GM12873 (cell line): Measurements from ENCODE around the gene HSF5.

Experiments used
- TF ChIP-seq, protein P1 (sequence below): IDR thresholded peaks from 2 replicates; pipeline ENCODE4 v1.5.1; 2012; ENCODE audit warnings: low read depth, mild to moderate bottlenecking, moderate library complexity, low read length, control low read depth; ENCODE audit not compliant: insufficient read depth; ENCODE audit errors: missing control alignments

Gene HSF5

DNA sequence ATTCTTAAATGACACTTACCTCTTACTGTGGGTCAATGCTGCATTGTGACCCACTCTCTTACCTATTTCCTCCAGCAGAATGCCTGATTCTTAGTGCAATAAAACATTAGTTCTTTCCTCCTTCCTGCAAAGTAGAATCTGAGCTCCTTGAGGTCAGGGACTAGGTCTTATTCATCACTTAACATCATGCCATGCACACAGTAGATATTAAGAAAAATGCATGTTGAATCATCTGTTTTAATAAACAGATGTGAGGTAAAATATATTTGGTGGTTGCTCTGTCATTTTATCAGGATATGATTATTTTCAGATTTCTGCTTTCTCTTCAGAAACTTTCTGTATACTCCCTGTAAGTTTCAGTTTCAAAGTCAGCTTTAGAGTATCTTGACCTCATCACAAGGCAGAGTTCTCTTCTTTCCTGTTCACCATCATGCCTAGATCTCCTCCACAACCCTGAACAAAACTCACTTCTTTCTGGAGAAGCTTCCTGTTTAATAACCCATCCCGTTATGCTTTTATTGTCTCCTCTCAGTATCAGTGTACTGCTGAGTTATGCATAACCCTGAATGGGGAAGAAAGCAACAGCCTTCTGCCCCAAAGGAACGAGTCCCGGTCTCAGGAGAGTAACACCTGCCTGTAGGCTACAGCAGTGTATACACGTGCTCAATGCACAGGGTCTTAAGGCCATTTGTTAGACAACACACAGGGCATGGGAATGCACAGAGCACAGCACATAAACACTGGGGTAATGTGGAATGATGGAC is 105.9 kb downstream of the HSF5 start:
- TF ChIP-seq, protein P1, sequence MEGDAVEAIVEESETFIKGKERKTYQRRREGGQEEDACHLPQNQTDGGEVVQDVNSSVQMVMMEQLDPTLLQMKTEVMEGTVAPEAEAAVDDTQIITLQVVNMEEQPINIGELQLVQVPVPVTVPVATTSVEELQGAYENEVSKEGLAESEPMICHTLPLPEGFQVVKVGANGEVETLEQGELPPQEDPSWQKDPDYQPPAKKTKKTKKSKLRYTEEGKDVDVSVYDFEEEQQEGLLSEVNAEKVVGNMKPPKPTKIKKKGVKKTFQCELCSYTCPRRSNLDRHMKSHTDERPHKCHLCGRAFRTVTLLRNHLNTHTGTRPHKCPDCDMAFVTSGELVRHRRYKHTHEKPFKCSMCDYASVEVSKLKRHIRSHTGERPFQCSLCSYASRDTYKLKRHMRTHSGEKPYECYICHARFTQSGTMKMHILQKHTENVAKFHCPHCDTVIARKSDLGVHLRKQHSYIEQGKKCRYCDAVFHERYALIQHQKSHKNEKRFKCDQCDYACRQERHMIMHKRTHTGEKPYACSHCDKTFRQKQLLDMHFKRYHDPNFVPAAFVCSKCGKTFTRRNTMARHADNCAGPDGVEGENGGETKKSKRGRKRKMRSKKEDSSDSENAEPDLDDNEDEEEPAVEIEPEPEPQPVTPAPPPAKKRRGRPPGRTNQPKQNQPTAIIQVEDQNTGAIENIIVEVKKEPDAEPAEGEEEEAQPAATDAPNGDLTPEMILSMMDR: no peak

DNA sequence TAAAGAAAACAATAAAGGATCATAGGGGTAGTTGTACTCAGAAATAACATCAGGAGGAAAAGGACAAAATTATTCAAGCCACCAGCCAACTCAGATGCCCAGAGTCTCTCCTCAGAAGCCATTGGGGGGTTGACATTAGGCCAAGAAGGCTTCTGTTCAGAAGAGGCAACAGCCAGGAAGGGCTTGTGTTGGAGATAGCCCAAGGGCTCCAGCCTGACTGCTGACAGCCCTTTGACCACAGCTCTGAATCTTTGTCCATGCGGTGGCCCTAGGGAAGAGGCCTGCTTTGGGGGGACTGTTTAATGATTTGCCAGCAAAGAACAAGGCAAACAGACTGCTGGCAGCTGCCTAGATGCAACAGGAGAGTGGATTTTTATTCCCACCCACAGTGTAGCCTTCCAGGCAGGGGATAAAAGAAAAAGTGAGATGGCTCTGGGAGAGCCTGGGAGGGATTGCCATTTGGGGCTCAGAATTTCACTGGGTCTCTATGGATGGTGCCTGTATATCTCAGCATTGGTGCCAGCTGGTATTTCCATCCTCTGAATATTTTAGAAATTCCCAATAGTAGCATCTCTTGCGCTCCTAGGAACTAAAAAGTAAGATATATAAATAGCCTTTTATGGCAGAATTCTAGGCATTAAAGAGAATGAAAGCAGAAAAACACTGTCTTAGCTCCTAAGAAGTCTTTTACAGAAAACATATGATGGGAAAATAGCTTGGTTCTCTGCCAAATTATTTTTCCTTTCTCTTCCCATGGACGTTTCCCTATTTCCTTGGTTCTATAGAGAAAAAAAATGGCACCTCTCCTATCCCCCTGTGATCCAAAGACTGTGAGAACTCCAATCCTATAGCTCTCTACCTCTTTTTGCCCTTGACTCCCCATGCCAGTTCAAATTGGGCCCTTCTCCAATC is 106.8 kb downstream of the HSF5 start:
- TF ChIP-seq, protein P1: no peak

DNA sequence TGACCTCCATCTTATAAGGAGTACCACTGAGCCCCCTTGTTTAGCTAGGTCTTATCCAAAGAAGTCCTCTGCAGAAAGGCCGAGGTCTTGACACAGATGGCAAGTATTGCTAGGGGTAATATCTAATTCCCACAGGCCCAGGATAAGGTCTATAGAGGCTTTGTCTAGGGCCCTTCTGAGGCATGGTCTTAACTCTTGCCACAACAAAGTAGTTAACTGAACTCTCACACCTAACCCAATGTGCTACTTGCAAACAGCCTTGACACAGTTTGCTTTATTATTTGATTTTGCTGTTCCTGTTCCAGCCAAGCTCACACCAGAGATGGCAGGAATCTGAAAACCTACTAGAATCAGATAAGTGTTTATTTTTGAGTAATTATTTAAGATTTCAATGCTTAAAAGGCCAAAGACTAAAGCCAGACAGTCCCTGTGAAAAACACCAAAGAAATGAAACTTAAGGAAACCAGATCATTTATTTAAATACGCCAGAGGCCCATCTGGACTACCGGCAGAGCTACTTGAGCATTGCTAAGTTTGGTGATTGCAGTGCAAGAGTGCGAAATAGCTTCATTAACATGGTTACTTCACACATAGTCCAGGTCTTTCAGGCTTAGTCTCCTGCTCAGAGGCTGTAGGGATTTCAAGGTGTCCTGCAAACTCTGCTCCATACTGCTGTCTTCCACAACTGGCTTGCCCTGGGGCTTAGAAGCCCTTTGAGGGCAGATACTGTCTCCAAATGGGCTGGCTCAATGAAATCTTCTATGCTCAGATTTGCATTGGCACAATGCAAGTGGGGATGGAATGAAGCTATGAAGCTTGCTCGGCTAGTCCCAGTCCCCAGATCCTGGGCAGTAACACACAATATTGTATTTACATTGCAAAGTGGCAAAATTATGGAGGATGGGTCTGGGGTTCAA is 107.7 kb downstream of the HSF5 start:
- TF ChIP-seq, protein P1: no peak

DNA sequence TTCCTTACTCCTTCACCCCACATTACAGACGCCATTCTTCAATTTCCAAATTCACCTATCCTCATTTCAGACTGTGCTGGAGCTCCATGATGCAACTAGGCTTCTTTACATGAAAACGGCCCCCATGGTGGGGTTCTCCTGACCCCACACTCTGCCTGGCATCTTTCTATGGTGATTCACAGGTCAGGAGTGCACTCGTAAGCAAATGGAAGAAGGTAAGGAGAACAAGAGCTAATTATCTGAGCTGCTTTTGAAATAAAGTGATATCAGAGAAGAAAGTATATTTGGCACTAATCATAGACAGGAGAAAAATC is 108.7 kb downstream of the HSF5 start:
- TF ChIP-seq, protein P1: no peak

DNA sequence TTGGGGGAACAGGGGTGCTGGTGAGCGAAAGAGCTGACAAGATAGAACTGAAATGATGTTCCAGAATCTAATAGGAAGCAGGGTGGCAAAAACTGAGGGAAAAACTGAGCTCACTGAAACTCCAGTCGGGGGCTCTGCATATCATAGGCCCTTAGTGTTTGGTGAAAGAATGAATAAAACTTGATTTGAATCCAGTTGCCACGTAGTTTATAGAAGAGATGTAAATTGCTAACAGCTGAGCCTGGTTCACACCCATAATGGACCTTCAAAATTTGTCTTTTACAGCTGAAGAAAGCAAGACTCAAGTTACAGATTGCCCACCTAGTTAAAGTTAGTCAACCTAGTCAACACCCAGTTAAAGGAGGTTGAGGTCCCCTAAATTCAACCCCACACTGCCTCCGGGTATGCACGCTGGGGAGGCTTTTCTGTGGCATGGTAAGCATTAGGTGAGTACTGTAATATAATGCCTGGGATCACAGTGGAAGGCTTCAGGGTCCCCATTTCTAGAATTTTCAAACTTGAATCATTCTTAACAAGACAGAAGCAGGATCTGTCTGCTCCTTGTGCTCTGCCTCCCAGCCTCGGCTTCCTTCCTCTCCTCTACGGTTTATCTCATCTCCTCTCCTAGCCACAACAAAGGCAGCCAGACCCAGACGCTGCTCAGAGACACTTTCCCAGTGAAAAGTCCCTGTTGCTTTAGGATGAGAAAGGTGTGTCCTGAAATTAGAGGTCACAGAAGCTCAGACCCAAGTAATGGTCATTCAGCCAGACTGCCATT is 109.3 kb downstream of the HSF5 start:
- TF ChIP-seq, protein P1: no peak

DNA sequence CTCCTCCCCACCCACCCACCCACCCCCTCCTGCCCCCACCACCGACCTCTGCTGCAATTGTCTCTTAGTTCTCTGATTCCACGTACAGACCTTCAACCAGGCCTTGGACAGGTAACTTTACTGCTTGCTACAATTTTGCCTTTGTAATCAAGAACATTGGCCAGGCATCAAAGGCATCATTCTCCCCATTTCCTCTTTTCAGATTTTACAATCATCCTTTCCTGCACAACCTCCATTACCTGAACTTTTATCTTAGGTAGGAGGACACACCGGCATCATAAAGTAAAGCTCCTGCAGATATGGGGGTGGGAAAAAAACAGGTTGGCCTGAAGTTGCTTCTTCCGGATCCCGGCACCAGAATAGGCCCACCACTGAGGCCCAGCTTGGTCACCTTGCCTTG is 110.5 kb downstream of the HSF5 start:
- TF ChIP-seq, protein P1: no peak
